HL-60 (cell line): ENCODE results near the gene ARHGEF7.

Source experiments
- DNase-seq, 2 experiments: peaks; one replicate each; pipeline ENCODE4 v3.0.0-alpha.2; 2010 to 2020; ENCODE audit warnings: low read depth in 1 of 2, low spot score in 1 of 2
- H3K27ac ChIP-seq: fragments of 250-450 bp; sonication (Bioruptor Pico); replicated peaks from 2 replicates; pipeline ENCODE4 v1.5.1; 2020; ENCODE audit warnings: mild to moderate bottlenecking, moderate library complexity
- H3K27me3 ChIP-seq: fragments of 250-450 bp; sonication (Bioruptor Pico); 2 replicates; pipeline ENCODE4 v1.5.1; 2021; ENCODE audit warnings: mild to moderate bottlenecking, moderate library complexity; ENCODE audit not compliant: insufficient read depth, poor library complexity, severe bottlenecking
- H3K4me3 ChIP-seq: replicated peaks from 2 replicates; pipeline ENCODE4 v1.5.1; 2011; ENCODE audit warnings: mild to moderate bottlenecking, control low read depth, low read length; ENCODE audit not compliant: insufficient read depth
- CTCF ChIP-seq: IDR thresholded peaks from one replicate; pipeline ENCODE4 v1.5.1; 2011; ENCODE audit warnings: low read length, control low read depth, inconsistent platforms; ENCODE audit not compliant: insufficient read depth
- GABPA ChIP-seq: IDR thresholded peaks from 2 replicates; pipeline ENCODE4 v1.6.1; 2012; ENCODE audit warnings: low read depth
- POLR2AphosphoS5 ChIP-seq: IDR thresholded peaks from 2 replicates; pipeline ENCODE4 v1.6.1; 2012; ENCODE audit warnings: low read depth
- REST ChIP-seq: IDR thresholded peaks from 2 replicates; pipeline ENCODE4 v1.6.1; 2012; ENCODE audit warnings: low read depth; ENCODE audit not compliant: insufficient replicate concordance
- SPI1 ChIP-seq: IDR thresholded peaks from 2 replicates; pipeline ENCODE4 v1.6.1; 2012; ENCODE audit warnings: low read depth, mild to moderate bottlenecking, borderline replicate concordance

The ARHGEF7 gene

DNA sequence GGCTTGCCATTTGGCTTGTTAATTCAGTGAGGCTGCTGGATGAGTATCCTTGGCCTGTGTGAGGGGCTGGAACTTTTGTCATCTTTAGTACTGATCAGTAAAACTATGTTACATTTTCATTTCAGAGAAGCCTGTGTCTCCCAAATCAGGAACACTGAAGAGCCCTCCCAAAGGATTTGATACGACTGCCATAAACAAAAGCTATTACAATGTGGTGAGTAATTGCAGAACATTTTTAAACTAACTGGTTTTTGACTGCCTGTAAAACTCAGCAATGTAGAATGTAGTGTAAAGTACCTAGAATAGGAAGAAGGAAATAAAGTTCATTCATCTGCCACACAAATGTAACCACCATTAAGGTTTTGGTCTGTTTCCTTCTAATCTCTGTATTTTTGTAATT is 118.0 kb downstream of the ARHGEF7 start:
- no peak overlapping the region for H3K27ac ChIP-seq
- H3K27me3 ChIP-seq: no peaks in the 10 kb centered on the region
- TF ChIP-seq CTCF (no peak), GABPA (no peak), POLR2AphosphoS5 (no peak), SPI1 (no peak), REST (no peak)
- no peak overlapping the region for H3K4me3 ChIP-seq
- DNase-seq: no peak

GRCh38 chr13:111239764-111240670 is 124.9 kb downstream of the ARHGEF7 start:
- no peak for TF ChIP-seq REST
- TF ChIP-seq SPI1: no peak
- TF ChIP-seq GABPA: no peak
- TF ChIP-seq POLR2AphosphoS5: no peak
- no peak for TF ChIP-seq CTCF
- no peaks in the 10 kb centered on the region for H3K27me3 ChIP-seq
- H3K27ac ChIP-seq: no peak overlapping the region
- DNase-seq: no peak
- H3K4me3 ChIP-seq: no peak overlapping the region

DNA sequence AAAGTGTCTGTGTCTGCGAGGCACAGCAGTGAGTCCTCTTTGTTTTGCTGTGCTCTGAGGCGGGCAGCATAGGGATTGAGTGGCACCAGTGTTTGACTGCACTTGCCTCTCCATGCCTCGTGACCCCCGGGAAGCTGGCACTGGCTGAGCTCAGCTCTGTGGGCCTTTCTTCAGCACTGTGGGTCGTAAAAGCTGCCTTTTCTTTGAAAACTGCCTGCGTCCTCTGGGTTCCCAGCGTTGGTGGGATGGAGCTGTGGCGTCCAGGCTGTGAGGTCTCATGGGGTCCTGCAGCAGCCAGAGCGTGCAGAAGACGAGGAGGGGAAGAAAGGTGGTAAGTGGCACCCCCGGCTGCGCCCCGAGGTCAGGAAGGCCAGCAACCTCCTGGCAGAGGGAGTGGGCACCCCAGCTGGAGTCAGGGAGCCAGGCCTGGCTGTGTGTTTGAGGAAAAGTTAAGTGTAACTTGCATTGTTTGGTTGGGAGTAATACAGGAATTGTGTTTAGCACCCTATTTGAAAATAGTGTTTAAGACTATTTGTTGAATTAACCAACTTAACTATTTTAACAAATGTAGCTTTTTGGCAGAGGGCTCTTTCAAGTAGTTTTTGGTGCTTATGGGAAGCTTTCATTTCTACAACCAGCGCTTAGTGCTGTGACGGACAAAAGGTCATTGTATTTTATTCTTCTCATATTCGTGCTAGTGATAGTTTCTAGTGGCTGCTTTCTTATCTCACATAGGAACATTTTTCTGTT is 126.1 kb downstream of the ARHGEF7 start:
- H3K4me3 ChIP-seq: no peak overlapping the region
- no peak overlapping the region for H3K27ac ChIP-seq
- DNase-seq: no peak
- H3K27me3 ChIP-seq: no peaks in the 10 kb centered on the region
- TF ChIP-seq REST: no peak
- TF ChIP-seq POLR2AphosphoS5: no peak
- TF ChIP-seq CTCF: no peak
- no peak for TF ChIP-seq SPI1
- no peak for TF ChIP-seq GABPA
